ENCODE data around the gene CMIP. TPM values are rescaled to one million over a fixed set of nuclear protein-coding genes. Genes with fewer than 3 reads are reported as not detected.

CMIP gene
- polyA plus RNA-seq, 3 donors, result 0.85 to 61.9 (median 0.93) TPM

DNA sequence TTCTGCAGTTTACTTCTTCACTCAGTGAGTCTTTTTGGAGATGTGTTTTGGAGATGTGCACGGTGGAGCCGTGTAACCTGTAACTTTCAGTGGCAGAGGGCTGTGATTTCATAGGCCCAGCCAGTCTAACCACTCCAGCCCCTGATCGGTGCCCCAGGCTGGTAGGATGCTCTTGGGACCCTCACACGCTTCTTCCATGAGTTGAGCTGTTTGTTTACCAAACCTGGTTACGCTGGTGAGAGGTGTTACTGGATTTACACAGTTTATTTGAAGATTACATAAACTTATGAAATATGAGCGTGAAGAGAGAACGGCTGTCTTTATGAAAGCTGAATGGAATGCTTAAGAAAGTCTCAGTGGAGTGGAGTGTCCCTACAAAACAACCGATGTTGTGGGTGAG, 96.7 kb downstream of the CMIP start:
- Mint-ChIP-seq H3K27me3 (ENCODE audit: low read depth in 3 of 3) (peaks cover 0 to 2% (median 2%) of the 10 kb centered on the region in 3 donors), H3K27ac (peak overlapping the region in 1 of 7 donors; percentile 82), H3K9me3 (no peaks in the 10 kb centered on the region), H3K36me3 (peaks cover 32 to 41% of the 10 kb centered on the region in 2 donors), H3K4me1 (peaks cover 50% of the 10 kb centered on the region), H3K4me3 (no peak overlapping the region)
- intact Hi-C loops (cut with micrococcal nuclease), result no loop called here
- Histone ChIP-seq H3K27me3 (ENCODE audit: control insufficient read depth in 2 of 2, insufficient read depth in 2 of 2, low read length in 2 of 2) (no peaks in the 10 kb centered on the region), H3K4me1 (ENCODE audit: control insufficient read depth in 1 of 2, insufficient read depth in 2 of 2, low read length in 2 of 2) (peaks cover 37 to 40% of the 10 kb centered on the region in 2 donors), H3K9me3 (replicated peaks in 1 of 2; ENCODE audit: control insufficient read depth in 1 of 2, insufficient read depth in 1 of 2, low read length in 2 of 2) (no peaks in the 10 kb centered on the region), H3K4me3 (replicated peaks in 1 of 3; ENCODE audit: low read depth in 2 of 3, low read length in 3 of 3) (no peak overlapping the region), H4K20me1 (ENCODE audit: insufficient read depth, low read length) (peaks cover 100% of the 10 kb centered on the region), H3K79me2 (ENCODE audit: insufficient read depth, low read length) (peaks cover 100% of the 10 kb centered on the region), H3K27ac (ENCODE audit: low read depth in 1 of 2, low read length in 2 of 2) (peak overlapping the region in 1 of 2 donors; percentile 3), H3K36me3 (replicated peaks in 1 of 2; ENCODE audit: control insufficient read depth in 1 of 2, insufficient read depth in 2 of 2, low read length in 2 of 2) (peaks cover under 1 to 29% of the 10 kb centered on the region in 2 donors), H3K9ac (ENCODE audit: insufficient read depth, low read length, poor library complexity, severe bottlenecking) (no peak overlapping the region), H2AFZ (ENCODE audit: insufficient read depth, low read depth, low read length, poor library complexity, severe bottlenecking) (no peak overlapping the region), H3K4me2 (replicated peaks; ENCODE audit: extremely low read depth, low read length, poor library complexity, severe bottlenecking) (no peak overlapping the region)
- no peak for DNase-seq
- WGBS (ENCODE audit: insufficient coverage), result 100% methylated on average over 3 of the region's 8 CpGs
- TF ChIP-seq, protein P1, sequence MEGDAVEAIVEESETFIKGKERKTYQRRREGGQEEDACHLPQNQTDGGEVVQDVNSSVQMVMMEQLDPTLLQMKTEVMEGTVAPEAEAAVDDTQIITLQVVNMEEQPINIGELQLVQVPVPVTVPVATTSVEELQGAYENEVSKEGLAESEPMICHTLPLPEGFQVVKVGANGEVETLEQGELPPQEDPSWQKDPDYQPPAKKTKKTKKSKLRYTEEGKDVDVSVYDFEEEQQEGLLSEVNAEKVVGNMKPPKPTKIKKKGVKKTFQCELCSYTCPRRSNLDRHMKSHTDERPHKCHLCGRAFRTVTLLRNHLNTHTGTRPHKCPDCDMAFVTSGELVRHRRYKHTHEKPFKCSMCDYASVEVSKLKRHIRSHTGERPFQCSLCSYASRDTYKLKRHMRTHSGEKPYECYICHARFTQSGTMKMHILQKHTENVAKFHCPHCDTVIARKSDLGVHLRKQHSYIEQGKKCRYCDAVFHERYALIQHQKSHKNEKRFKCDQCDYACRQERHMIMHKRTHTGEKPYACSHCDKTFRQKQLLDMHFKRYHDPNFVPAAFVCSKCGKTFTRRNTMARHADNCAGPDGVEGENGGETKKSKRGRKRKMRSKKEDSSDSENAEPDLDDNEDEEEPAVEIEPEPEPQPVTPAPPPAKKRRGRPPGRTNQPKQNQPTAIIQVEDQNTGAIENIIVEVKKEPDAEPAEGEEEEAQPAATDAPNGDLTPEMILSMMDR (IDR thresholded peaks at IDR 0.05), result no peak

DNA sequence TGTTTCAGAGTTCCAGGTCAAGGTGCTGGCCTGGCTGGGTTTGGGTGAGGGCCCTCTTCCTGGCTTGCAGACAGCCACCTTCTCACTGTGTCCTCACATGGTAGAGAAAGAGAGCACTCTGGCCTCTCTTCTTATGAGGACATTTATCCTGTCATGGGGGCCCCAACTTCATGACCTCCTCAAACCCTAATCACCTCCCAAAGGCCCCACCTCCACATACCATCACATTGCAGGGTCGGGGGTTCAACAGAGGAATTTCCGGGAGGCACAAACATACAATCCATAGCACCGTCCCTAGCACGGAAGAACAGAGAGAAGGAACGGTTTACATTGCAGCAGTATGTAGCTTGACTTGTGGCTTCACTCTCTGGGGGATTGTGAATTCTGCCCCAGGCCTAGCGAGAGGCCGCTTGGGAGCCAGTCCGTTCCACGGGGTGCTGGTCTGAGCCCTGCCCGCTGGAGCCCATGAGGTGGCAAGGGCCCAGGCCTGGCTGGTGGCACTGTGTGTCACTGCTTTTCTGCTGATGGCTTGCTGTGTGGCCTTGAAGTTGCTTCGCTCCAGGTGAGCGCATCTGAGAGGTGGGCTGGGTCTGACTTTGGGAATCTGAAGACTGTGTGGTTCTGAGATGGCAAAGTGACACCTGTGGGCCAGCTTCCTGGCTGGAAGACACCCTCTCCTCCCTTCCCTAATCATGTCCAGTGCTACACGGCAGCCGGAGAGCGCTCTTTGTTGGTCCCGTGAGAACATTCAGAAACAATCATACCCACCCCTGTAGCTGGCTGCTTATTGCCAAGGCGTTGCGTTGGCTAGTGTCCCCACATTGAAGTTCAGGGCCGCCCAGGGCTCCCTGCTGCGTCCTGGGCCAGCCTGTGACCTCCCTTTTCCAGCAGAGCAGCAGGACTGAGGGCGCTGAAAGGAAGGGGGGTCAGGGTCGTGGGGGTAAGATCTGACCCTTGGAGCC, 98.3 kb downstream of the CMIP start:
- intact Hi-C loops (cut with micrococcal nuclease), result no loop called here
- Histone ChIP-seq H3K4me2 (replicated peaks; ENCODE audit: extremely low read depth, low read length, poor library complexity, severe bottlenecking) (no peak overlapping the region), H4K20me1 (ENCODE audit: insufficient read depth, low read length) (peaks cover 100% of the 10 kb centered on the region), H3K27ac (ENCODE audit: low read depth in 1 of 2, low read length in 2 of 2) (no peak overlapping the region), H3K4me3 (replicated peaks in 1 of 3; ENCODE audit: low read depth in 2 of 3, low read length in 3 of 3) (no peak overlapping the region), H3K9ac (ENCODE audit: insufficient read depth, low read length, poor library complexity, severe bottlenecking) (no peak overlapping the region), H3K9me3 (replicated peaks in 1 of 2; ENCODE audit: control insufficient read depth in 1 of 2, insufficient read depth in 1 of 2, low read length in 2 of 2) (no peaks in the 10 kb centered on the region), H3K27me3 (ENCODE audit: control insufficient read depth in 2 of 2, insufficient read depth in 2 of 2, low read length in 2 of 2) (no peaks in the 10 kb centered on the region), H3K79me2 (ENCODE audit: insufficient read depth, low read length) (peaks cover 100% of the 10 kb centered on the region), H2AFZ (ENCODE audit: insufficient read depth, low read depth, low read length, poor library complexity, severe bottlenecking) (no peak overlapping the region), H3K36me3 (replicated peaks in 1 of 2; ENCODE audit: control insufficient read depth in 1 of 2, insufficient read depth in 2 of 2, low read length in 2 of 2) (peaks cover 0 to 21% of the 10 kb centered on the region in 2 donors), H3K4me1 (ENCODE audit: control insufficient read depth in 1 of 2, insufficient read depth in 2 of 2, low read length in 2 of 2) (peaks cover 52% of the 10 kb centered on the region in 2 donors)
- 95% methylated on average over 10 of the region's 22 CpGs for WGBS (ENCODE audit: insufficient coverage)
- Mint-ChIP-seq H3K27me3 (ENCODE audit: low read depth in 3 of 3) (peaks cover 0 to 3% (median 2%) of the 10 kb centered on the region in 3 donors), H3K27ac (peak overlapping the region in 4 of 7 donors; percentile 38 to 75 (median 48)), H3K36me3 (peaks cover 26 to 37% of the 10 kb centered on the region in 2 donors), H3K9me3 (no peaks in the 10 kb centered on the region), H3K4me1 (peaks cover 66% of the 10 kb centered on the region), H3K4me3 (no peak overlapping the region)
- no peak for DNase-seq
- TF ChIP-seq, protein P1 (IDR thresholded peaks at IDR 0.05), result no peak

Measured in CD14-positive monocyte (primary cell).